ENCODE data around the gene CYTL1. TPM values are rescaled to one million over a fixed set of nuclear protein-coding genes. Genes with fewer than 3 reads are reported as not detected.

Gene CYTL1
- total RNA-seq, 2 experiments from 2014 or later: not detected

DNA sequence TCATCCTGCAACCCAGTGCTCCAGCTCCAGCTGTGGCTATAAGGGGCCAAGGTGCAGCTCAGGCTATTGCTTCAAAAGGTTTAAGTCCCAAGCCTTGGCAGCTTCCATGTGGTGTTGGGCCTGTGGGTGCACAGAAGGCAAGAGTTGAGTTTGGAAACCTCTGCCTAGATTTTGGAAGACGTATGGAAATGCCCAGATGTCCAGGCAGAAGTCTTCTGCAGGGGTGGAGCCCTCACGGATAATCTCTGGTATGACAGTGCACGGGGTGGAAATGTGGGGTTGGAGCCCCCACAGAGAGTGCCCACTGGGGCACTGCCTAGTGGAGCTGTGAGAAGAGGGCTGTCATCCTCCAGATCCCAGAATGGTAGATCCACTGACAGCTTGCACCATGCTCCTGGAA is 44.5 kb downstream of the CYTL1 start:
- Mint-ChIP-seq H3K9me3 (peaks cover 17% of the 10 kb centered on the region), H3K27me3 (ENCODE audit: low read depth) (no peaks in the 10 kb centered on the region), H3K27ac (no peak overlapping the region), H3K4me3 (no peak overlapping the region), H3K4me1 (ENCODE audit: low read depth) (no peaks in the 10 kb centered on the region), H3K36me3 (ENCODE audit: low read depth) (no peaks in the 10 kb centered on the region)
- intact Hi-C loops (cut with micrococcal nuclease): no loop called here
- CTCF ChIA-PET: no interaction called here
- DNase-seq: no peak

DNA sequence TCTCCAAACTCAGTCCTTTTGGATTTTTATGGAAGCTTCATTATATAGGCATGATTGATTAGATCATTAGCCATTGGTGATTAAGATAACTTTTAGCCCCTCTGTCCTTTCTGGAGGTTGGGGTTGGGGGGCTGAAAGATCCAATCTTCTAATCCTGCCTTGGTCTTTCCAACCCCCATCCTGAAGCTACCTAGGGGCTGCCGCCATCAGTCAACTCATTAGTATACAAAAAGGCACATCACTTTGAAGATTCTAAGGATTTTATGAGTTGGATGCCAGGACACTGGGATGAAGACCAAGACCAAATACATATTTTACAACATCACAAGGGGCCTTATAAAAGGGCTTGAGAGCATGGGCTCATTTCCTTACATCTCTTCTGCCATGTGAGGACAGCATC is 47.5 kb downstream of the CYTL1 start:
- Mint-ChIP-seq H3K27ac (no peak overlapping the region), H3K4me1 (ENCODE audit: low read depth) (no peaks in the 10 kb centered on the region), H3K9me3 (peaks cover 14% of the 10 kb centered on the region), H3K4me3 (no peak overlapping the region), H3K36me3 (ENCODE audit: low read depth) (no peaks in the 10 kb centered on the region), H3K27me3 (ENCODE audit: low read depth) (no peaks in the 10 kb centered on the region)
- intact Hi-C loops (cut with micrococcal nuclease): no loop called here
- no peak for DNase-seq
- CTCF ChIA-PET: no interaction called here

DNA sequence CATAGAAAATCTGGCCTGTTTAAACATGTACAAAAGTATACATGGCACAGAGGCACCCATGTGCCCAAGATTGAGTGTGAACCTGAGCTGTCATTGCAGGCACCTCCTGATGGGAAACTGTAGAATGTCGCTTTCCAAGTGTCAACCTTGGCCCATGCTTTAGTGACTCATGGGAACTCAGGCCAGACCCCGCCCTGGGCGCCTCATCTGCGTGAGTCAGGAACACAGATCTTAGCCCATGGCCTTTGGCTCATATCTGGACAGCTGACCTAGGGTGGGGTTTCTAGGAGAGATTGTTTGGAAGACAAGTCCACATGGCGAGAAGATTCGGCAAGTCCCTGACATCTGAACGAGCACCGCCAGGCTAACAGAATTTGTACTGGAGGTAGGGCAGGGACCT is 50.0 kb downstream of the CYTL1 start:
- Mint-ChIP-seq H3K27ac (no peak overlapping the region), H3K9me3 (peaks cover 8% of the 10 kb centered on the region), H3K4me3 (no peak overlapping the region), H3K36me3 (ENCODE audit: low read depth) (no peaks in the 10 kb centered on the region), H3K27me3 (ENCODE audit: low read depth) (no peaks in the 10 kb centered on the region), H3K4me1 (ENCODE audit: low read depth) (no peaks in the 10 kb centered on the region)
- CTCF ChIA-PET: no interaction called here
- intact Hi-C loops (cut with micrococcal nuclease): no loop called here
- DNase-seq: no peak

DNA sequence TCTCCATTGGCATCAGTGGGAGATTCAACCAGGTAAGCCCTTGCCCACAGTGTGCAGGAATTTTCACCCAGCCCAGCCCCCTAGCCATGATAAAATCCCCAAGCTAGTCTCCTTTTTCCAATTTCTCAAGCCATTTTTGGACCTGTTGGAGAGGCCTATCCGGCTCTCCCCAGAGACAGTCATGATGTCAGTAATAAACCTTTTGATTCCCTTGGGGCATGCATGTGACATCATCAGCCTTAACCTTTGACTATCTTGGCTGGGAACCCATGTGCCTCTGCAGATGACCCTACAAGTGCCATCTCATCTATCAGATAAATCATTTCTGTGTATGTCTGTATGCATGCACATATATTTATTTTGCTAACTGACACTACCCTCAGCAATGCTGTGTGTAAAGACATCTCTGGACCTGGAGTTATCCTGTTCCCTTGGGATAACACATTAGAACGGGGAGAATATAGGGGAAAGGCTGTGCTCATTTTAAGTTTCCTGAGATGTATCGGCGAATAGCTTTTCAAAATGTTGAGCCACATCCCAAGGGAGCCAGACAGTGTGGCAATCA is 51.0 kb downstream of the CYTL1 start:
- no peaks in the 10 kb centered on the region for H3K4me1 Mint-ChIP-seq (ENCODE audit: low read depth)
- CTCF ChIA-PET: no interaction called here
- H3K9me3 Mint-ChIP-seq: peaks cover 10% of the 10 kb centered on the region
- intact Hi-C loops (cut with micrococcal nuclease): no loop called here
- no peak for DNase-seq
- no peak overlapping the region for H3K4me3 Mint-ChIP-seq
- H3K27ac Mint-ChIP-seq: no peak overlapping the region
- no peaks in the 10 kb centered on the region for H3K27me3 Mint-ChIP-seq (ENCODE audit: low read depth)
- no peaks in the 10 kb centered on the region for H3K36me3 Mint-ChIP-seq (ENCODE audit: low read depth)

Other genes with a start within 250 kb of the CYTL1 start
- gene MSX1, start 159.8 kb downstream of the CYTL1 start, total RNA-seq: not detected
- not detected for gene STK32B, start 32.0 kb upstream of the CYTL1 start, total RNA-seq